HepG2 (cell line): ENCODE results near the gene CRIP1. TPM values are rescaled to one million over a fixed set of nuclear protein-coding genes. Genes with fewer than 3 reads are reported as not detected.
A peak's percentile ranks its signal among the peaks of the same experiment; 100 is the strongest.

ENCODE experiments used
- AGO1 ChIP-seq: fragments of 200-400 bp; formaldehyde crosslinking; IDR thresholded peaks from 2 replicates; pipeline ENCODE4 v1.6.1; 2017; ENCODE audit warnings: mild to moderate bottlenecking, low read depth, low read length, moderate library complexity; ENCODE audit not compliant: poor library complexity, severe bottlenecking
- DDIT3 ChIP-seq: sonication (generic); formaldehyde crosslinking; IDR thresholded peaks from 2 replicates; pipeline ENCODE4 v1.4.0; 2020; ENCODE audit warnings: mild to moderate bottlenecking, missing genetic modification reagents
- DMAP1 ChIP-seq: IDR thresholded peaks from 2 replicates; pipeline ENCODE4 v1.6.1; 2016
- DR1 ChIP-seq: sonication (generic); formaldehyde crosslinking; IDR thresholded peaks from 2 replicates; pipeline ENCODE4 v1.8.0; 2021; ENCODE audit warnings: mild to moderate bottlenecking, missing genetic modification reagents, inconsistent platforms
- FIP1L1 ChIP-seq: fragments of 200-400 bp; formaldehyde crosslinking; IDR thresholded peaks from 2 replicates; pipeline ENCODE4 v1.6.1; 2018; ENCODE audit warnings: low read depth, mild to moderate bottlenecking, low read length, moderate library complexity, borderline replicate concordance; ENCODE audit not compliant: insufficient read depth
- HMG20B ChIP-seq: conservative IDR thresholded peaks from 2 replicates; pipeline ENCODE4 v1.6.1; 2016; ENCODE audit warnings: missing genetic modification reagents, missing compliant biosample characterization
- ISX ChIP-seq: sonication (generic); formaldehyde crosslinking; conservative IDR thresholded peaks from 2 replicates; pipeline ENCODE4 v1.5.0; 2020; ENCODE audit warnings: missing genetic modification reagents
- NR2F6 ChIP-seq, 2 experiments: IDR thresholded peaks; 2 replicates each; pipeline ENCODE4 v1.6.1; 2016; ENCODE audit warnings: antibody characterized with exemption in 1 of 2, mild to moderate bottlenecking in 1 of 2
- SMAD1 ChIP-seq: sonication (generic); formaldehyde crosslinking; IDR thresholded peaks from 2 replicates; pipeline ENCODE4 v1.4.0; 2020; ENCODE audit warnings: missing genetic modification reagents, low read depth, mild to moderate bottlenecking, borderline replicate concordance
- SSRP1 ChIP-seq: IDR thresholded peaks from 2 replicates; pipeline ENCODE4 v1.6.1; 2016; ENCODE audit warnings: control low read depth
- ZFP62 ChIP-seq: sonication (generic); formaldehyde crosslinking; IDR thresholded peaks from 2 replicates; pipeline ENCODE4 v1.4.0; 2020; ENCODE audit warnings: missing genetic modification reagents
- ZNF589 ChIP-seq: sonication (generic); formaldehyde crosslinking; conservative IDR thresholded peaks from 2 replicates; pipeline ENCODE4 v1.8.0; 2022; ENCODE audit warnings: mild to moderate bottlenecking, moderate library complexity, missing genetic modification reagents
- ZNF644 ChIP-seq: IDR thresholded peaks from 2 replicates; pipeline ENCODE4 v1.6.1; 2016; ENCODE audit warnings: low read depth
- ZNF782 ChIP-seq: sonication (generic); formaldehyde crosslinking; IDR thresholded peaks from 2 replicates; pipeline ENCODE4 v1.4.0; 2020; ENCODE audit warnings: missing genetic modification reagents, mild to moderate bottlenecking, borderline replicate concordance
- polyA plus RNA-seq, 8 experiments: library from polyadenylated mRNA; depleted of rRNA in 3 of 8; stranded (reverse) in 7 of 8; unstranded in 1 of 8; fragments of >200 nt; fragmentation: Illumina TruSeq in 4 of 8; extraction: Trizol in 4 of 8; gene quantifications; 2 replicates each; pipeline versions ENCODE4 v1.2.1 to v1.2.3, GENCODE V29; 2011 to 2016; ENCODE audit warnings: low read depth in 4 of 8, missing spikeins in 1 of 8, mixed read lengths in 1 of 8; ENCODE audit not compliant: insufficient read depth in 1 of 8
- total RNA-seq, 5 experiments: library from RNA; depleted of rRNA; stranded (reverse); fragments of >200 nt; fragmentation: Illumina TruSeq; extraction: Trizol; gene quantifications; 2 replicates each; pipeline ENCODE4 v1.2.3, GENCODE V29; 2016; ENCODE audit warnings: low read depth in 1 of 5
- TF ChIP-seq, protein P1 (sequence below): sonication (generic); formaldehyde crosslinking; IDR thresholded peaks from 2 replicates; pipeline ENCODE4 v1.4.0; 2020; ENCODE audit warnings: missing genetic modification reagents, borderline replicate concordance
- TF ChIP-seq, protein P2 (sequence below): sonication (generic); formaldehyde crosslinking; IDR thresholded peaks from 2 replicates; pipeline ENCODE4 v1.9.0; 2021; ENCODE audit warnings: mild to moderate bottlenecking, missing genetic modification reagents
- TF ChIP-seq, protein P3 (sequence below): sonication (generic); formaldehyde crosslinking; IDR thresholded peaks from 2 replicates; pipeline ENCODE4 v1.5.0; 2020; ENCODE audit warnings: mild to moderate bottlenecking, missing genetic modification reagents

The CRIP1 gene
- total and polyA plus RNA-seq, 2 of the 13 experiments (the other 11 are each of a cell fraction or from before 2014, with no cell fraction given): 53.9 to 59.5 TPM

DNA sequence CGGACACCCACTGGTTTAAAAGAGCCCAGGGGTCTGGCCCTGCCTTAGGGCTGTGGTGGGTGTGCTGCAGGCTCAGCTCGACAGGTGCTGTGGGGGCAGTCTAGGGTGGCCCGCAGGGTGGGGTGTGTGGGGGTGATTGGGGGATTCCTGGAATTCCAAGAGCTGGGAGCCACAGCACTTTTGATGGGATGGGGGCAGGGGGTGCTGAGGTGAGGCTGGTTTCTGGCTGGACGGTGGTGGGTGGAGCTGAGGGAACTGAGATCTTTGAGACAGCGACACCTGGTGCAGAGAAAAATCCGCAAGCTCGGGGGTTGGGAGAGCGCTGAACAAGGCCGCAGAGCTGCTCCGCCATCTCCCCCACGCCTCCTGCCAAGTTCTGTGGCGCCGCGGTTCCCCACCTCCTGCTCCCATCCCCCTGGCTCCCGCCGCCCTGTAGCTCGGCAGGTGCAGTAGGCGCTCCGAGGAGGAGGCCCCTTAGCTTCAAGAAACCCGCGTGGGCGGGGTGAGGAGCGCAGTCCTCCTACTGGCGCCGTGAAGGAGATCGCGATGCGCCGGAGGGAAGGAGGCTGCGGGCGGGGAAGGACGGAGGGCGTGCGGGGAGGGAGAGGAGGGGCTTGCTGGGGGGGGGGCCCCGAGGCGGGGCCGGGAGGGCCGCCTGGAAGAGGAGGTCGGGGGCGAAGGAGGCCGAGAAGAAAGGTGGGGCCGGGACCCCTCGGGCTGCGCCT is 3.0 kb downstream of the CRIP1 start (continued):
- TF ChIP-seq ZNF644 (CRISPR knock-in tag): no peak
- TF ChIP-seq ZNF589 (CRISPR knock-in tag): no peak
- TF ChIP-seq, protein P1, sequence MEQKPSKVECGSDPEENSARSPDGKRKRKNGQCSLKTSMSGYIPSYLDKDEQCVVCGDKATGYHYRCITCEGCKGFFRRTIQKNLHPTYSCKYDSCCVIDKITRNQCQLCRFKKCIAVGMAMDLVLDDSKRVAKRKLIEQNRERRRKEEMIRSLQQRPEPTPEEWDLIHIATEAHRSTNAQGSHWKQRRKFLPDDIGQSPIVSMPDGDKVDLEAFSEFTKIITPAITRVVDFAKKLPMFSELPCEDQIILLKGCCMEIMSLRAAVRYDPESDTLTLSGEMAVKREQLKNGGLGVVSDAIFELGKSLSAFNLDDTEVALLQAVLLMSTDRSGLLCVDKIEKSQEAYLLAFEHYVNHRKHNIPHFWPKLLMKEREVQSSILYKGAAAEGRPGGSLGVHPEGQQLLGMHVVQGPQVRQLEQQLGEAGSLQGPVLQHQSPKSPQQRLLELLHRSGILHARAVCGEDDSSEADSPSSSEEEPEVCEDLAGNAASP (CRISPR knock-in tag): no peak
- no peak for TF ChIP-seq NR2F6 (IDR thresholded peaks at IDR 0.05)
- TF ChIP-seq NR2F6 (CRISPR knock-in tag; IDR thresholded peaks at IDR 0.05): peak; percentile 19; the same call in 1 of the 2 replicates
- TF ChIP-seq SMAD1 (CRISPR knock-in tag): no peak
- no peak for TF ChIP-seq DDIT3 (CRISPR knock-in tag)
- peak; percentile 2 for TF ChIP-seq AGO1
- TF ChIP-seq DR1 (CRISPR knock-in tag): no peak
- peak; percentile 71; the same call in 1 of the 2 replicates for TF ChIP-seq SSRP1 (CRISPR knock-in tag)
- TF ChIP-seq HMG20B: no peak
- TF ChIP-seq DMAP1 (CRISPR knock-in tag): peak; percentile 64; the same call in 1 of the 2 replicates
- TF ChIP-seq, protein P2, sequence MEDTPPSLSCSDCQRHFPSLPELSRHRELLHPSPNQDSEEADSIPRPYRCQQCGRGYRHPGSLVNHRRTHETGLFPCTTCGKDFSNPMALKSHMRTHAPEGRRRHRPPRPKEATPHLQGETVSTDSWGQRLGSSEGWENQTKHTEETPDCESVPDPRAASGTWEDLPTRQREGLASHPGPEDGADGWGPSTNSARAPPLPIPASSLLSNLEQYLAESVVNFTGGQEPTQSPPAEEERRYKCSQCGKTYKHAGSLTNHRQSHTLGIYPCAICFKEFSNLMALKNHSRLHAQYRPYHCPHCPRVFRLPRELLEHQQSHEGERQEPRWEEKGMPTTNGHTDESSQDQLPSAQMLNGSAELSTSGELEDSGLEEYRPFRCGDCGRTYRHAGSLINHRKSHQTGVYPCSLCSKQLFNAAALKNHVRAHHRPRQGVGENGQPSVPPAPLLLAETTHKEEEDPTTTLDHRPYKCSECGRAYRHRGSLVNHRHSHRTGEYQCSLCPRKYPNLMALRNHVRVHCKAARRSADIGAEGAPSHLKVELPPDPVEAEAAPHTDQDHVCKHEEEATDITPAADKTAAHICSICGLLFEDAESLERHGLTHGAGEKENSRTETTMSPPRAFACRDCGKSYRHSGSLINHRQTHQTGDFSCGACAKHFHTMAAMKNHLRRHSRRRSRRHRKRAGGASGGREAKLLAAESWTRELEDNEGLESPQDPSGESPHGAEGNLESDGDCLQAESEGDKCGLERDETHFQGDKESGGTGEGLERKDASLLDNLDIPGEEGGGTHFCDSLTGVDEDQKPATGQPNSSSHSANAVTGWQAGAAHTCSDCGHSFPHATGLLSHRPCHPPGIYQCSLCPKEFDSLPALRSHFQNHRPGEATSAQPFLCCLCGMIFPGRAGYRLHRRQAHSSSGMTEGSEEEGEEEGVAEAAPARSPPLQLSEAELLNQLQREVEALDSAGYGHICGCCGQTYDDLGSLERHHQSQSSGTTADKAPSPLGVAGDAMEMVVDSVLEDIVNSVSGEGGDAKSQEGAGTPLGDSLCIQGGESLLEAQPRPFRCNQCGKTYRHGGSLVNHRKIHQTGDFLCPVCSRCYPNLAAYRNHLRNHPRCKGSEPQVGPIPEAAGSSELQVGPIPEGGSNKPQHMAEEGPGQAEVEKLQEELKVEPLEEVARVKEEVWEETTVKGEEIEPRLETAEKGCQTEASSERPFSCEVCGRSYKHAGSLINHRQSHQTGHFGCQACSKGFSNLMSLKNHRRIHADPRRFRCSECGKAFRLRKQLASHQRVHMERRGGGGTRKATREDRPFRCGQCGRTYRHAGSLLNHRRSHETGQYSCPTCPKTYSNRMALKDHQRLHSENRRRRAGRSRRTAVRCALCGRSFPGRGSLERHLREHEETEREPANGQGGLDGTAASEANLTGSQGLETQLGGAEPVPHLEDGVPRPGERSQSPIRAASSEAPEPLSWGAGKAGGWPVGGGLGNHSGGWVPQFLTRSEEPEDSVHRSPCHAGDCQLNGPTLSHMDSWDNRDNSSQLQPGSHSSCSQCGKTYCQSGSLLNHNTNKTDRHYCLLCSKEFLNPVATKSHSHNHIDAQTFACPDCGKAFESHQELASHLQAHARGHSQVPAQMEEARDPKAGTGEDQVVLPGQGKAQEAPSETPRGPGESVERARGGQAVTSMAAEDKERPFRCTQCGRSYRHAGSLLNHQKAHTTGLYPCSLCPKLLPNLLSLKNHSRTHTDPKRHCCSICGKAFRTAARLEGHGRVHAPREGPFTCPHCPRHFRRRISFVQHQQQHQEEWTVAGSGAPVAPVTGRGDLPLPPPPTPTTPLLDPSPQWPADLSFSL: no peak
- no peak for TF ChIP-seq ZNF782 (CRISPR knock-in tag)
- no peak for TF ChIP-seq ISX (CRISPR knock-in tag)
- TF ChIP-seq FIP1L1: no peak
- no peak for TF ChIP-seq ZFP62
- TF ChIP-seq, protein P3, sequence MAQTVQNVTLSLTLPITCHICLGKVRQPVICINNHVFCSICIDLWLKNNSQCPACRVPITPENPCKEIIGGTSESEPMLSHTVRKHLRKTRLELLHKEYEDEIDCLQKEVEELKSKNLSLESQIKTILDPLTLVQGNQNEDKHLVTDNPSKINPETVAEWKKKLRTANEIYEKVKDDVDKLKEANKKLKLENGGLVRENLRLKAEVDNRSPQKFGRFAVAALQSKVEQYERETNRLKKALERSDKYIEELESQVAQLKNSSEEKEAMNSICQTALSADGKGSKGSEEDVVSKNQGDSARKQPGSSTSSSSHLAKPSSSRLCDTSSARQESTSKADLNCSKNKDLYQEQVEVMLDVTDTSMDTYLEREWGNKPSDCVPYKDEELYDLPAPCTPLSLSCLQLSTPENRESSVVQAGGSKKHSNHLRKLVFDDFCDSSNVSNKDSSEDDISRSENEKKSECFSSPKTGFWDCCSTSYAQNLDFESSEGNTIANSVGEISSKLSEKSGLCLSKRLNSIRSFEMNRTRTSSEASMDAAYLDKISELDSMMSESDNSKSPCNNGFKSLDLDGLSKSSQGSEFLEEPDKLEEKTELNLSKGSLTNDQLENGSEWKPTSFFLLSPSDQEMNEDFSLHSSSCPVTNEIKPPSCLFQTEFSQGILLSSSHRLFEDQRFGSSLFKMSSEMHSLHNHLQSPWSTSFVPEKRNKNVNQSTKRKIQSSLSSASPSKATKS (CRISPR knock-in tag): no peak
